Nephron progenitor cell (in vitro differentiated cells): ENCODE measurements around the gene GSTO1.

ENCODE experiments used
- DNase-seq: peaks from one replicate; pipeline ENCODE4 v3.0.0; 2021
- H3K27ac Mint-ChIP-seq: 2 replicates; pipeline ENCODE4 v1.8.0; 2021; ENCODE audit warnings: mild to moderate bottlenecking, moderate library complexity, mixed read lengths
- H3K27me3 Mint-ChIP-seq: 2 replicates; pipeline ENCODE4 v1.8.0; 2021; ENCODE audit warnings: mild to moderate bottlenecking, low read depth, mixed read lengths; ENCODE audit not compliant: poor library complexity
- H3K36me3 Mint-ChIP-seq: 2 replicates; pipeline ENCODE4 v1.8.0; 2021; ENCODE audit warnings: low read depth, mixed read lengths
- H3K4me1 Mint-ChIP-seq: 2 replicates; pipeline ENCODE4 v1.8.0; 2021; ENCODE audit warnings: mixed read lengths
- H3K4me3 Mint-ChIP-seq: 2 replicates; pipeline ENCODE4 v1.8.0; 2021; ENCODE audit warnings: mild to moderate bottlenecking, moderate library complexity, mixed read lengths
- H3K9me3 Mint-ChIP-seq: 2 replicates; pipeline ENCODE4 v1.8.0; 2021; ENCODE audit warnings: mild to moderate bottlenecking, moderate library complexity, mixed read lengths
- TF ChIP-seq, protein P1 (sequence below): fragments of 200-600 bp; sonication (generic); IDR thresholded peaks from 2 replicates; pipeline ENCODE4 v1.5.0; 2021; ENCODE audit warnings: antibody characterized with exemption

GSTO1 gene

DNA sequence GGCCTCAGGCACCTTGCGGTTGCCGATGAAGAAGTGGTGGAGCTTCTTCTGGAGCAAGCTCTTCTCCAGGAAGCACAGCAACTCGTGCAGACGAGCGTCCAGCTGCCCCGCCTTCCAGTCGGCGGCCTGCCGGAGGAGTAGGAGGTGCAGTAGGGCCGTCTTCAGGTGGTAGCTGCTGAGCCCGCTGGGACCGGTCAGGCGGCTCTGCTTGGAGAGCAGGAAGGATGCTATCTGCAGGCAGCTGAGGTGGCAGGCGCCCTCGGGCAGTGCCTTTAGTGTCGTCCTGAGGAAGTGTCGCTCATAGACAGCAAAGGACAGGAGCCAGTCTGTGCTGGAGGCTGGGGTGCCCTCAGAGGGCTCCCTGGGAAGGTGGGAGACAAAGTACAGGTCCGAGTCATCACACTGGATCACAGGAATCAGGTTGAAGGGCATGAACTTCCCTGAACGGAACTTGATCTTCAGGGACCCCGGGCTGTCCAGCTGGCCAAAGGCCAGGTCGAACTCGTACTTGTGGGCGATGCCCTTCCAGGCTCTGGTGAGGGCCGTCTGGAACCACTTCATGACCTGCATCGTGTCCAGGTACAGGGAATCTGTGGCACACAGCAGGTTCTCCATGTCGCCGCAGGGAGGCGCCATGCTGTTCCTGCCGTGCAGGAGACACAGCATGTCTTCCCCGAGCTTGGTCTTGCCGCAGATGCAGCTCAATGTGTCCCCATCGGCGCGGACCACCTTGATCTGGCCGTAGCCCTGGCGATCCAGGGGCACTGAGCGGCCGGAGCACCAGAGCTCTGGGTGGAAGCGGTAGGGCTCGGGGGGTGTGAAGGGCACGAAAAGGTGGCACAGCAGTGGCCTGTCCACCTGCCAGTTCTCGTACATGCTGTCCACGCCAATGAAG lies 60.1 kb downstream of the GSTO1 start:
- Mint-ChIP-seq H3K4me1 (peaks cover 21% of the 10 kb centered on the region), H3K4me3 (no peak overlapping the region), H3K36me3 (peaks cover 64% of the 10 kb centered on the region), H3K9me3 (no peaks in the 10 kb centered on the region), H3K27me3 (no peaks in the 10 kb centered on the region), H3K27ac (no peak overlapping the region)
- no peak for DNase-seq
- TF ChIP-seq, protein P1, sequence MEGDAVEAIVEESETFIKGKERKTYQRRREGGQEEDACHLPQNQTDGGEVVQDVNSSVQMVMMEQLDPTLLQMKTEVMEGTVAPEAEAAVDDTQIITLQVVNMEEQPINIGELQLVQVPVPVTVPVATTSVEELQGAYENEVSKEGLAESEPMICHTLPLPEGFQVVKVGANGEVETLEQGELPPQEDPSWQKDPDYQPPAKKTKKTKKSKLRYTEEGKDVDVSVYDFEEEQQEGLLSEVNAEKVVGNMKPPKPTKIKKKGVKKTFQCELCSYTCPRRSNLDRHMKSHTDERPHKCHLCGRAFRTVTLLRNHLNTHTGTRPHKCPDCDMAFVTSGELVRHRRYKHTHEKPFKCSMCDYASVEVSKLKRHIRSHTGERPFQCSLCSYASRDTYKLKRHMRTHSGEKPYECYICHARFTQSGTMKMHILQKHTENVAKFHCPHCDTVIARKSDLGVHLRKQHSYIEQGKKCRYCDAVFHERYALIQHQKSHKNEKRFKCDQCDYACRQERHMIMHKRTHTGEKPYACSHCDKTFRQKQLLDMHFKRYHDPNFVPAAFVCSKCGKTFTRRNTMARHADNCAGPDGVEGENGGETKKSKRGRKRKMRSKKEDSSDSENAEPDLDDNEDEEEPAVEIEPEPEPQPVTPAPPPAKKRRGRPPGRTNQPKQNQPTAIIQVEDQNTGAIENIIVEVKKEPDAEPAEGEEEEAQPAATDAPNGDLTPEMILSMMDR: no peak

DNA sequence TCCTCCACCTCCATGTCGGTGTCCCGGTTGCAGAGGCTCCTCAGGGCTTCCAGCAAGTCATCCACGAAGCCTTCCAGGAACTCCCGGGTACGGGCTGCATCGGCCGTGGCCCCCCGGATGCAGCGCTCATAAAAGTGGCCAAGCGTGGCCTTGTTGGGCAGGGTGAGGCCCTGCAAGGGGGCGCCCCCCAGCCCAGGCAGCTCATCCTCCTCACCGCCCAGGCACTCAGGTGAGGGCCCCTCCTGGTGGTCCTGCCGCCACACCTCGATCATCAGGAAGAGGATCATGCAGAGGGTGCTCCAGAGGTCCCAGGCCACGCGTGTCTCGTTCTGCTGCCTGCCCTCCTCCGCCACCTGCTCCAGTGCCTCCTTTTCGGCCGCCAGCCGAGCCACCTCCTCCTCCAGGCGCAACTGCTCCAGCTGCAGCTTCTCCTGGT lies 60.8 kb downstream of the GSTO1 start:
- no peaks in the 10 kb centered on the region for H3K27me3 Mint-ChIP-seq
- TF ChIP-seq, protein P1: no peak
- no peaks in the 10 kb centered on the region for H3K9me3 Mint-ChIP-seq
- no peak overlapping the region for H3K4me3 Mint-ChIP-seq
- peaks cover 58% of the 10 kb centered on the region for H3K36me3 Mint-ChIP-seq
- no peak for DNase-seq
- peaks cover 27% of the 10 kb centered on the region for H3K4me1 Mint-ChIP-seq
- no peak overlapping the region for H3K27ac Mint-ChIP-seq

DNA sequence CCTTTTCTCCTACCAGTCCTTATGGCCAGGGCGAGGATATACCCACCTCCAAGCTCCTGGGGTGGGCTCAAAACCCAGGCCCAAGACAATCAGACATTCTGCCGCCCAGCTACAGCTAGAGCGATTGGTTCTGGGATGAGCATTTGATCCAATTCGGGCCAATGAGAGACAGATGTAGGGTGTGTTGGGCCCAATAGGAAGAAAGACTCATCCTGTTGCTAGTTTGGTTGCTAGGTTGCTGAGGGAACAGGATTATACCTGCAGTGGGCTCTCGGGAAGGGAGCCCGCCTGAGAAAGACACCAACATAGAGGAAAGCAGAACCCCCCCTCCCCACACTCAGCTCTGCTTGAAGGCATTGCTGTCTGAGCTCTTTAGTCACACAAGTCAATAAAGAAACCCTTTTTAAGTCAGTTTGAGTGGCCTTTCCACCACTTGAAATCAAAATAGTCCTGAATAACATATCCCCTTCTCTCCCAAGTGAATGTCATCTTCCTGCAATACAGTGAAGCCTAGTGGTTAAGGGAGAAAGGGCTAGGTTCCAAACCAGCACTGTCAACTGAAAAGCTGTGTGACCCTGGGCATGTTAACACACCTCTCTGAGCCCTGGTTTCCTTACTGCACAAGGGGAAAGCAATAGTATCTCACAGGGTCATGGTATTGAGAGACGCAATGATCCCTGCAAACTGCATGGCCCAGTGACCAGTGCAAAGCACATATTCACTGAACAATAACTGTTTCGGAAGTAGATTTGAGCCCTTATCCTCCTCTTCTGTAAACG lies 61.8 kb downstream of the GSTO1 start:
- H3K4me3 Mint-ChIP-seq: no peak overlapping the region
- TF ChIP-seq, protein P1: no peak
- DNase-seq: no peak
- H3K4me1 Mint-ChIP-seq: peaks cover 28% of the 10 kb centered on the region
- H3K9me3 Mint-ChIP-seq: no peaks in the 10 kb centered on the region
- no peak overlapping the region for H3K27ac Mint-ChIP-seq
- H3K27me3 Mint-ChIP-seq: no peaks in the 10 kb centered on the region
- H3K36me3 Mint-ChIP-seq: peaks cover 51% of the 10 kb centered on the region
